Measurements from ENCODE around the gene CHN2. TPM values are rescaled to one million over a fixed set of nuclear protein-coding genes. Genes with fewer than 3 reads are reported as not detected.

The CHN2 gene
- total RNA-seq, 6 donors from 2014 or later, result 6.2 to 13.7 (median 11.2) TPM

- no peaks in the 10 kb centered on the region for H3K9me3 ChIP-seq
- no peak for TF ChIP-seq POLR2AphosphoS5 (IDR thresholded peaks at IDR 0.05)
- H3K27me3 ChIP-seq, result no peaks in the 10 kb centered on the region
- no peaks in the 10 kb centered on the region for H3K36me3 ChIP-seq
- DNase-seq, result no peak
- no peak for ATAC-seq (ENCODE audit: low FRiP score in 2 of 2)
- no peak overlapping the region for H3K4me3 ChIP-seq
- H3K4me1 ChIP-seq, result no peaks in the 10 kb centered on the region
- 68 to 75% methylated on average over 3 of the region's 3 CpGs for WGBS, 2 donors
- H3K27ac ChIP-seq, result no peak overlapping the region
Measured at GRCh38 chr7:29449569-29450260, 255.1 kb downstream of the CHN2 start.

GRCh38 chr7:29453021-29453420 is 258.4 kb downstream of the CHN2 start:
- no peak for TF ChIP-seq POLR2A (IDR thresholded peaks at IDR 0.05)
- TF ChIP-seq POLR2AphosphoS5 (IDR thresholded peaks at IDR 0.05), result no peak
- TF ChIP-seq CTCF (IDR thresholded peaks at IDR 0.05), result no peak
- no peak for TF ChIP-seq EP300 (IDR thresholded peaks at IDR 0.05)
- DNase-seq (no peak), ATAC-seq (ENCODE audit: low FRiP score in 2 of 2) (no peak)
- Histone ChIP-seq H3K27me3 (no peaks in the 10 kb centered on the region), H3K9me3 (no peaks in the 10 kb centered on the region), H3K36me3 (no peaks in the 10 kb centered on the region), H3K4me3 (no peak overlapping the region), H3K4me1 (no peaks in the 10 kb centered on the region), H3K27ac (no peak overlapping the region)
- 78 to 90% methylated on average over 2 of the region's 2 CpGs for WGBS, 2 donors

GRCh38 chr7:29454464-29454863 is 259.9 kb downstream of the CHN2 start:
- Histone ChIP-seq H3K27ac (no peak overlapping the region), H3K4me3 (no peak overlapping the region), H3K36me3 (no peaks in the 10 kb centered on the region), H3K4me1 (no peaks in the 10 kb centered on the region), H3K27me3 (no peaks in the 10 kb centered on the region), H3K9me3 (no peaks in the 10 kb centered on the region)
- no peak for DNase-seq
- no peak for TF ChIP-seq CTCF (IDR thresholded peaks at IDR 0.05)
- no peak for TF ChIP-seq POLR2A (IDR thresholded peaks at IDR 0.05)
- TF ChIP-seq EP300 (IDR thresholded peaks at IDR 0.05), result no peak
- TF ChIP-seq POLR2AphosphoS5 (IDR thresholded peaks at IDR 0.05), result no peak
- ATAC-seq (ENCODE audit: low FRiP score in 2 of 2), result no peak
- 90% methylated on average over 4 of the region's 4 CpGs for WGBS, 2 donors

- Histone ChIP-seq H3K4me3 (no peak overlapping the region), H3K9me3 (no peaks in the 10 kb centered on the region), H3K4me1 (no peaks in the 10 kb centered on the region), H3K36me3 (no peaks in the 10 kb centered on the region), H3K27ac (no peak overlapping the region), H3K27me3 (no peaks in the 10 kb centered on the region)
- 94 to 97% methylated on average over 5 of the region's 5 CpGs for WGBS, 2 donors
- ATAC-seq (ENCODE audit: low FRiP score in 2 of 2) (no peak), DNase-seq (no peak)
- TF ChIP-seq POLR2A (IDR thresholded peaks at IDR 0.05), result no peak
- no peak for TF ChIP-seq POLR2AphosphoS5 (IDR thresholded peaks at IDR 0.05)
- no peak for TF ChIP-seq EP300 (IDR thresholded peaks at IDR 0.05)
- TF ChIP-seq CTCF (IDR thresholded peaks at IDR 0.05), result no peak
Measured at GRCh38 chr7:29454899-29455451, 260.4 kb downstream of the CHN2 start.

- peak in 1 of 2 donors; percentile 7 for ATAC-seq (ENCODE audit: low FRiP score in 2 of 2)
- no peak for TF ChIP-seq EP300 (IDR thresholded peaks at IDR 0.05)
- no peak for TF ChIP-seq POLR2A (IDR thresholded peaks at IDR 0.05)
- no peak for TF ChIP-seq CTCF (IDR thresholded peaks at IDR 0.05)
- no peak for TF ChIP-seq POLR2AphosphoS5 (IDR thresholded peaks at IDR 0.05)
- 61 to 62% methylated on average over 6 to 7 of the region's 7 CpGs for WGBS, 2 donors
Measured at GRCh38 chr7:29457141-29457561, 262.6 kb downstream of the CHN2 start.

More at GRCh38 chr7:29457141-29457561, 262.6 kb downstream of the CHN2 start:
- no peaks in the 10 kb centered on the region for H3K9me3 ChIP-seq
- H3K27ac ChIP-seq, result no peak overlapping the region
- no peak overlapping the region for H3K4me3 ChIP-seq
- no peaks in the 10 kb centered on the region for H3K36me3 ChIP-seq
- no peak for DNase-seq
- H3K4me1 ChIP-seq, result no peaks in the 10 kb centered on the region
- no peaks in the 10 kb centered on the region for H3K27me3 ChIP-seq

Measured in upper lobe of left lung (tissue), 6 donors.